H1 (cell line): ENCODE results near the gene FOXS1. TPM values are rescaled to one million over a fixed set of nuclear protein-coding genes. Genes with fewer than 3 reads are reported as not detected.

Source experiments
- BCL11A ChIP-seq, 2 experiments: IDR thresholded peaks; one replicate each; pipeline ENCODE4 v1.6.1; 2011; ENCODE audit warnings: low read depth in 2 of 2, low read length in 2 of 2, mild to moderate bottlenecking in 2 of 2
- EZH2 ChIP-seq: fragments of 200-600 bp; sonication (generic); IDR thresholded peaks from 2 replicates; pipeline ENCODE4 v1.7.1; 2012; ENCODE audit warnings: low read depth, mild to moderate bottlenecking, moderate library complexity, low read length, inconsistent platforms; ENCODE audit not compliant: severe bottlenecking
- FOSL1 ChIP-seq: IDR thresholded peaks from 2 replicates; pipeline ENCODE4 v1.6.1; 2011; ENCODE audit warnings: mild to moderate bottlenecking, low read depth, low read length, moderate library complexity; ENCODE audit not compliant: insufficient read depth
- GABPA ChIP-seq: IDR thresholded peaks from 2 replicates; pipeline ENCODE4 v1.6.1; 2011; ENCODE audit warnings: mild to moderate bottlenecking, low read length, moderate library complexity, borderline replicate concordance; ENCODE audit not compliant: insufficient read depth
- HDAC2 ChIP-seq, 2 experiments: fragments of 300-600 bp in 1 of 2; sonication (generic) in 1 of 2; IDR thresholded peaks; 2 replicates each; pipeline ENCODE4 v1.6.1; 2011 to 2012; ENCODE audit warnings: low read depth in 2 of 2, low read length in 2 of 2, mild to moderate bottlenecking in 2 of 2, moderate library complexity in 2 of 2, borderline replicate concordance in 1 of 2, inconsistent platforms in 1 of 2
- KDM1A ChIP-seq: fragments of 200-600, 300-600 bp; sonication (generic); IDR thresholded peaks from 2 replicates; pipeline ENCODE4 v1.7.1; 2016; ENCODE audit warnings: mild to moderate bottlenecking, low read length, borderline replicate concordance
- KDM4A ChIP-seq: IDR thresholded peaks from one replicate; pipeline ENCODE4 v1.7.1; 2012; ENCODE audit warnings: low read depth, mild to moderate bottlenecking, moderate library complexity, low read length, inconsistent platforms; ENCODE audit not compliant: severe bottlenecking
- NANOG ChIP-seq: IDR thresholded peaks from 2 replicates; pipeline ENCODE4 v1.6.1; 2011; ENCODE audit warnings: low read length, low read depth, mild to moderate bottlenecking, inconsistent platforms; ENCODE audit not compliant: insufficient read depth, poor library complexity, severe bottlenecking
- POLR2AphosphoS5 ChIP-seq: IDR thresholded peaks from 2 replicates; pipeline ENCODE4 v1.6.1; 2011; ENCODE audit warnings: low read depth, low read length
- RAD21 ChIP-seq, 2 experiments: IDR thresholded peaks in 1 of 2; conservative IDR thresholded peaks in 1 of 2; 2 replicates each; pipeline ENCODE4 v1.6.1; 2011; ENCODE audit warnings: low read depth in 2 of 2, low read length in 2 of 2, improper control_type of control experiment in 1 of 2, inconsistent platforms in 1 of 2, mild to moderate bottlenecking in 1 of 2, moderate library complexity in 1 of 2
- RBBP5 ChIP-seq: IDR thresholded peaks from 2 replicates; pipeline ENCODE4 v1.7.1; 2012; ENCODE audit warnings: low read depth, mild to moderate bottlenecking, inconsistent platforms, low read length, moderate library complexity, borderline replicate concordance
- RFX5 ChIP-seq: IDR thresholded peaks from 2 replicates; pipeline ENCODE4 v1.6.1; 2011; ENCODE audit warnings: low read depth, low read length, improper control_type of control experiment, borderline replicate concordance
- SIN3A ChIP-seq, 2 experiments: IDR thresholded peaks in 1 of 2; conservative IDR thresholded peaks in 1 of 2; 2 replicates each; pipeline ENCODE4 v1.6.1; 2011 to 2012; ENCODE audit warnings: low read length in 2 of 2, improper control_type of control experiment in 1 of 2, low read depth in 1 of 2, mild to moderate bottlenecking in 1 of 2
- SUZ12 ChIP-seq: fragments of 200-600 bp; sonication (generic); IDR thresholded peaks from 2 replicates; pipeline ENCODE4 v1.6.1; 2012; ENCODE audit warnings: mild to moderate bottlenecking, inconsistent platforms, low read length, moderate library complexity, mixed read lengths
- TBP ChIP-seq: IDR thresholded peaks from 2 replicates; pipeline ENCODE4 v1.6.1; 2011; ENCODE audit warnings: low read depth, low read length, improper control_type of control experiment
- YY1 ChIP-seq: IDR thresholded peaks from 2 replicates; pipeline ENCODE4 v1.6.1; 2011; ENCODE audit warnings: low read depth, mild to moderate bottlenecking, low read length
- polyA plus RNA-seq, 7 experiments: library from polyadenylated mRNA; depleted of rRNA in 3 of 7; stranded (reverse) in 5 of 7; unstranded in 2 of 7; fragments of >200 nt in 5 of 7; fragments of 200-250 nt in 2 of 7; gene quantifications; 1 replicate in 5 of 7; 2 replicates in 1 of 7; 4 replicates in 1 of 7; pipeline versions ENCODE4 v1.2.1 to v1.2.3, GENCODE V29; 2011 to 2013; ENCODE audit warnings: missing spikeins in 2 of 7, mixed read lengths in 2 of 7
- total RNA-seq: library from RNA; stranded (reverse); fragmentation: NEBNext Ultra II Directional; extraction: Animal tissue kit (Norgen Biotek cat#: 25700); gene quantifications from 2 replicates; pipeline ENCODE4 v1.2.1, GENCODE V29; 2021
- TF ChIP-seq, protein P1 (sequence below), 3 experiments: IDR thresholded peaks; 1 replicate in 2 of 3; 2 replicates in 1 of 3; pipeline versions ENCODE4 v1.5.1 to v1.6.1; 2011; ENCODE audit warnings: low read length in 3 of 3, mild to moderate bottlenecking in 3 of 3, inconsistent platforms in 2 of 3, low read depth in 1 of 3, moderate library complexity in 1 of 3; ENCODE audit not compliant: insufficient read depth in 1 of 3; ENCODE audit errors: control extremely low read depth in 1 of 3
- TF ChIP-seq, protein P2 (sequence below): IDR thresholded peaks from 2 replicates; pipeline ENCODE4 v1.6.1; 2012; ENCODE audit warnings: inconsistent platforms

The FOXS1 gene
- total and polyA plus RNA-seq, 2 of the 8 experiments (the other 6 are each of a cell fraction or from before 2014, with no cell fraction given) = 0.45 TPM; not detected in 1

DNA sequence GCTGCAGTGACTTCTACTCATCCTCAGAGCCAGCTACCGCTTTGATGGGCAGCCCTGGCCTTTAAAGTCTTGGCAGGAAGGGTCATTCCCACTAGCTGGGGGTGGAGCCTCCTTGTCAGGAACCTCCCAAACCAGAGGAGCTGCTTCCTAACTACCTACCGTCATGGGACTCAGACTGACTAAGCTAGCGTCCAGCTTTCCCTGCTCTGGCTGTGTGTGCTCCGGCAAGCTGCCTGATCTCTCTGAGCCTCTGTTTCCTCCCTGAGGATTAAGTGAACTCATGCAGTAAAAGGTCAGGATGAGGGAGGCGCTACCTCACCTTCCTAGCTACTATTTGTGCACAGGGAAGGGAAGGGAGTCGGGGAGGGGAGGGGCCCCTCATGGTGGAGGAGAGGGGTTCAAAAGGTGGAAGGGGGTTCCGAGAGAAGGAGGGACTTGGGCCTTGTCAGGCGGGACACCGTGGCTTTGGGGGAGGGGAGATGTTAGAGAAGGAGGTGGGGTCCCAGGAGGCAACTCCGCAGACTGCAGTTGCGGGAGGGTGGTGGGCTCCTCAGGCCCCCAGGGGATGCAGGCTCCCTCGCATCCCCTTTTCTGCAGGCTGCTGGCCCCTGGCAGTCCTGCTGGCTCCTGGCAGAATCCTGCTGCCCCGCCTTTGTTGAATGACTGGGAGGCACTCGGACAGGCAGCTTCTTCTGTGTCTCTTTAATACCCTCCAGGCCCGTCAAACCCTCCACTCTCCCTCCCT is 15.2 kb upstream of the FOXS1 start (continued):
- TF ChIP-seq SIN3A (conservative IDR thresholded peaks at IDR 0.05 in 1 of 2, IDR thresholded peaks at IDR 0.05 in 1 of 2; ENCODE audit: low read depth in 1 of 2, low read length in 2 of 2) = no peak
- no peak; the same call in 1 of the 2 replicates for TF ChIP-seq SUZ12
- peak; percentile 33; the same call in 1 of the 2 replicates for TF ChIP-seq RBBP5
- TF ChIP-seq RFX5 = no peak
- TF ChIP-seq EZH2 = no peak
- TF ChIP-seq, protein P1, sequence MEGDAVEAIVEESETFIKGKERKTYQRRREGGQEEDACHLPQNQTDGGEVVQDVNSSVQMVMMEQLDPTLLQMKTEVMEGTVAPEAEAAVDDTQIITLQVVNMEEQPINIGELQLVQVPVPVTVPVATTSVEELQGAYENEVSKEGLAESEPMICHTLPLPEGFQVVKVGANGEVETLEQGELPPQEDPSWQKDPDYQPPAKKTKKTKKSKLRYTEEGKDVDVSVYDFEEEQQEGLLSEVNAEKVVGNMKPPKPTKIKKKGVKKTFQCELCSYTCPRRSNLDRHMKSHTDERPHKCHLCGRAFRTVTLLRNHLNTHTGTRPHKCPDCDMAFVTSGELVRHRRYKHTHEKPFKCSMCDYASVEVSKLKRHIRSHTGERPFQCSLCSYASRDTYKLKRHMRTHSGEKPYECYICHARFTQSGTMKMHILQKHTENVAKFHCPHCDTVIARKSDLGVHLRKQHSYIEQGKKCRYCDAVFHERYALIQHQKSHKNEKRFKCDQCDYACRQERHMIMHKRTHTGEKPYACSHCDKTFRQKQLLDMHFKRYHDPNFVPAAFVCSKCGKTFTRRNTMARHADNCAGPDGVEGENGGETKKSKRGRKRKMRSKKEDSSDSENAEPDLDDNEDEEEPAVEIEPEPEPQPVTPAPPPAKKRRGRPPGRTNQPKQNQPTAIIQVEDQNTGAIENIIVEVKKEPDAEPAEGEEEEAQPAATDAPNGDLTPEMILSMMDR (IDR thresholded peaks at IDR 0.05; ENCODE audit: control extremely low read depth in 1 of 3, insufficient read depth in 1 of 3, low read depth in 1 of 3, low read length in 3 of 3) = peak in 1 of 3 experiments; percentile 11; a peak in 1 of 4 replicates
- no peak for TF ChIP-seq NANOG
- peak; percentile 26 to 31; a peak in 2 of 4 replicates for TF ChIP-seq RAD21 (IDR thresholded peaks at IDR 0.05 in 1 of 2, conservative IDR thresholded peaks at IDR 0.05 in 1 of 2; ENCODE audit: low read depth in 2 of 2, low read length in 2 of 2)
- peak; percentile 48 for TF ChIP-seq KDM4A
- peak; percentile 90; the same call in 1 of the 2 replicates for TF ChIP-seq KDM1A
- no peak for TF ChIP-seq YY1
- no peak for TF ChIP-seq FOSL1
- TF ChIP-seq HDAC2 (IDR thresholded peaks at IDR 0.05; ENCODE audit: borderline replicate concordance in 1 of 2, low read depth in 2 of 2, low read length in 2 of 2) = no peak; a peak in 1 of 4 replicates
- TF ChIP-seq TBP = no peak
- no peak for TF ChIP-seq POLR2AphosphoS5
- TF ChIP-seq GABPA = no peak
- TF ChIP-seq BCL11A (IDR thresholded peaks at IDR 0.05; ENCODE audit: low read depth in 2 of 2, low read length in 2 of 2) = no peak
- TF ChIP-seq, protein P2, sequence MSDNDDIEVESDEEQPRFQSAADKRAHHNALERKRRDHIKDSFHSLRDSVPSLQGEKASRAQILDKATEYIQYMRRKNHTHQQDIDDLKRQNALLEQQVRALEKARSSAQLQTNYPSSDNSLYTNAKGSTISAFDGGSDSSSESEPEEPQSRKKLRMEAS = no peak
